Liver (tissue), 3 donors: ENCODE measurements around the gene RPS6KB1.
A peak's percentile ranks its signal among the peaks of the same experiment; 100 is the strongest.

Experiments used
- CTCF ChIP-seq: fragments of 150-350 bp; IDR thresholded peaks from 2 replicates; pipeline ENCODE4 v1.5.1; 2017; ENCODE audit warnings: improper control_type of control experiment, low read depth, low read length; ENCODE audit not compliant: missing input control
- EGR1 ChIP-seq, 2 donors: IDR thresholded peaks; 2 replicates each; pipeline ENCODE4 v1.6.1; 2016 to 2018; ENCODE audit warnings: antibody characterized with exemption in 2 of 2, low read depth in 2 of 2
- MAX ChIP-seq: IDR thresholded peaks from 2 replicates; pipeline ENCODE4 v1.6.1; 2016; ENCODE audit warnings: antibody characterized with exemption
- RXRA ChIP-seq, 2 donors: IDR thresholded peaks; 2 replicates each; pipeline ENCODE4 v1.6.1; 2017 to 2018; ENCODE audit warnings: antibody characterized with exemption in 2 of 2, mild to moderate bottlenecking in 1 of 2
- SP1 ChIP-seq: IDR thresholded peaks from 2 replicates; pipeline ENCODE4 v1.6.1; 2018; ENCODE audit warnings: antibody characterized with exemption, mild to moderate bottlenecking
- TAF1 ChIP-seq: conservative IDR thresholded peaks from 2 replicates; pipeline ENCODE4 v1.6.1; 2016; ENCODE audit warnings: antibody characterized with exemption, mild to moderate bottlenecking
- ZBTB33 ChIP-seq: IDR thresholded peaks from 2 replicates; pipeline ENCODE4 v1.6.1; 2016; ENCODE audit warnings: antibody characterized with exemption
- donor health status: healthy.
- donor health status: healthy.

GRCh38 chr17:59964482-59965328 is 71.8 kb downstream of the RPS6KB1 start, which contains the start of gene RNFT1:
- TF ChIP-seq RXRA (IDR thresholded peaks at IDR 0.05), result peak; percentile 79 to 86
- TF ChIP-seq CTCF, result peak; percentile 7
- TF ChIP-seq EGR1 (IDR thresholded peaks at IDR 0.05; ENCODE audit: low read depth in 2 of 2), result peak in 1 of 2 donors; percentile 80
- no peak for TF ChIP-seq MAX
- TF ChIP-seq TAF1, result peak; percentile 69
- peak; percentile 92 for TF ChIP-seq SP1
- TF ChIP-seq ZBTB33, result no peak
